ENCODE results near the gene CEP78. TPM values are rescaled to one million over a fixed set of nuclear protein-coding genes. Genes with fewer than 3 reads are reported as not detected.

Gene CEP78
- total RNA-seq, 1 donor from 2014 or later = 14.8 TPM

- TF ChIP-seq CTCF (IDR thresholded peaks at IDR 0.05; ENCODE audit: insufficient read depth, low read length, poor library complexity, severe bottlenecking) = no peak
- no peak for DNase-seq (ENCODE audit: low read depth)
- H3K4me3 ChIP-seq (ENCODE audit: low read depth, low read length) = no peak overlapping the region
- no peaks in the 10 kb centered on the region for H3K36me3 ChIP-seq (ENCODE audit: control insufficient read depth, insufficient read depth, low read length)
- H3K27me3 ChIP-seq (ENCODE audit: control insufficient read depth, insufficient read depth, low read length) = no peaks in the 10 kb centered on the region
Measured at GRCh38 chr9:78300209-78300608, 64.3 kb downstream of the CEP78 start.

GRCh38 chr9:78301466-78301865 is 65.6 kb downstream of the CEP78 start:
- DNase-seq (ENCODE audit: low read depth) = no peak
- Histone ChIP-seq H3K4me3 (ENCODE audit: low read depth, low read length) (no peak overlapping the region), H3K36me3 (ENCODE audit: control insufficient read depth, insufficient read depth, low read length) (no peaks in the 10 kb centered on the region), H3K27me3 (ENCODE audit: control insufficient read depth, insufficient read depth, low read length) (no peaks in the 10 kb centered on the region)
- TF ChIP-seq CTCF (IDR thresholded peaks at IDR 0.05; ENCODE audit: insufficient read depth, low read length, poor library complexity, severe bottlenecking) = no peak

- no peaks in the 10 kb centered on the region for H3K36me3 ChIP-seq (ENCODE audit: control insufficient read depth, insufficient read depth, low read length)
- DNase-seq (ENCODE audit: low read depth) = no peak
- no peaks in the 10 kb centered on the region for H3K27me3 ChIP-seq (ENCODE audit: control insufficient read depth, insufficient read depth, low read length)
- no peak for TF ChIP-seq CTCF (IDR thresholded peaks at IDR 0.05; ENCODE audit: insufficient read depth, low read length, poor library complexity, severe bottlenecking)
- no peak overlapping the region for H3K4me3 ChIP-seq (ENCODE audit: low read depth, low read length)
Measured at GRCh38 chr9:78303377-78304062, 67.6 kb downstream of the CEP78 start.

GRCh38 chr9:78304357-78304756 is 68.5 kb downstream of the CEP78 start:
- TF ChIP-seq CTCF (IDR thresholded peaks at IDR 0.05; ENCODE audit: insufficient read depth, low read length, poor library complexity, severe bottlenecking) = no peak
- H3K36me3 ChIP-seq (ENCODE audit: control insufficient read depth, insufficient read depth, low read length) = no peaks in the 10 kb centered on the region
- no peaks in the 10 kb centered on the region for H3K27me3 ChIP-seq (ENCODE audit: control insufficient read depth, insufficient read depth, low read length)
- no peak for DNase-seq (ENCODE audit: low read depth)
- H3K4me3 ChIP-seq (ENCODE audit: low read depth, low read length) = no peak overlapping the region

- Histone ChIP-seq H3K36me3 (ENCODE audit: control insufficient read depth, insufficient read depth, low read length) (no peaks in the 10 kb centered on the region), H3K4me3 (ENCODE audit: low read depth, low read length) (no peak overlapping the region), H3K27me3 (ENCODE audit: control insufficient read depth, insufficient read depth, low read length) (no peaks in the 10 kb centered on the region)
- no peak for TF ChIP-seq CTCF (IDR thresholded peaks at IDR 0.05; ENCODE audit: insufficient read depth, low read length, poor library complexity, severe bottlenecking)
- no peak for DNase-seq (ENCODE audit: low read depth)
Measured at GRCh38 chr9:78306222-78307076, 70.6 kb downstream of the CEP78 start.
